Measurements from ENCODE around the gene CNIH1.
A peak's percentile ranks its signal among the peaks of the same experiment; 100 is the strongest.
"Not testable (repeated sequence)": the region's sequence is repeated elsewhere in the genome, so short reads cannot be mapped to it uniquely, and the experiment has no call there.

Gene CNIH1

GRCh38 chr14:54465654-54466053 lies 24.5 kb upstream of the CNIH1 start:
- DNase-seq, result no peak

GRCh38 chr14:54462048-54462447 lies 20.9 kb upstream of the CNIH1 start:
- DNase-seq, result no peak

GRCh38 chr14:54459106-54459505 lies 17.9 kb upstream of the CNIH1 start:
- no peak for DNase-seq

GRCh38 chr14:54458536-54458935 lies 17.4 kb upstream of the CNIH1 start:
- not testable (repeated sequence) for DNase-seq

GRCh38 chr14:54457609-54457996 lies 16.4 kb upstream of the CNIH1 start:
- no peak for DNase-seq

GRCh38 chr14:54456820-54457608 lies 15.8 kb upstream of the CNIH1 start:
- not testable (repeated sequence) for DNase-seq

GRCh38 chr14:54455363-54455762 lies 14.2 kb upstream of the CNIH1 start:
- no peak for DNase-seq

- DNase-seq, result peak; percentile 63
These were observed 12.8 kb upstream of the CNIH1 start for GRCh38 chr14:54453990-54454389.

- no peak for DNase-seq
These were observed 12.1 kb upstream of the CNIH1 start for GRCh38 chr14:54453252-54453651.

GRCh38 chr14:54451961-54452360 lies 10.8 kb upstream of the CNIH1 start:
- DNase-seq, result no peak

GRCh38 chr14:54451121-54451601 lies 10.0 kb upstream of the CNIH1 start:
- no peak for DNase-seq

GRCh38 chr14:54450535-54450934 lies 9.4 kb upstream of the CNIH1 start:
- DNase-seq, result peak; percentile 81

- peak; percentile 41 for DNase-seq
These were observed 6.1 kb upstream of the CNIH1 start for GRCh38 chr14:54447231-54447692.

GRCh38 chr14:54446161-54446693 lies 5.1 kb upstream of the CNIH1 start:
- DNase-seq, result peak; percentile 39

- peak; percentile 71 for DNase-seq
These were observed 3.5 kb upstream of the CNIH1 start for GRCh38 chr14:54444681-54445080.

- DNase-seq, result peak; percentile 64
These were observed 2.8 kb upstream of the CNIH1 start for GRCh38 chr14:54443981-54444380.

- not testable (repeated sequence) for DNase-seq
These were observed 1.8 kb upstream of the CNIH1 start for GRCh38 chr14:54442961-54443360.

- no peak for DNase-seq
These were observed 700 bp downstream of the CNIH1 start for GRCh38 chr14:54440476-54440872.

- DNase-seq, result peak; percentile 49
These were observed 1.1 kb downstream of the CNIH1 start for GRCh38 chr14:54440037-54440436.

- DNase-seq, result no peak
These were observed 2.5 kb downstream of the CNIH1 start for GRCh38 chr14:54438703-54439102.

- DNase-seq, result not testable (repeated sequence)
These were observed 3.2 kb downstream of the CNIH1 start for GRCh38 chr14:54437954-54438353.

- DNase-seq, result peak; percentile 63
These were observed 5.6 kb downstream of the CNIH1 start for GRCh38 chr14:54435500-54435981.

- no peak for DNase-seq
These were observed 12.6 kb downstream of the CNIH1 start for GRCh38 chr14:54428527-54428926.

- no peak for DNase-seq
These were observed 13.3 kb downstream of the CNIH1 start for GRCh38 chr14:54427871-54428270.

Measured in fibroblast of skin of right quadriceps (primary cell).